GOT3 (cell line): ENCODE measurements around the gene RAPGEF1.

ENCODE experiments used
- DNase-seq: peaks from one replicate; lab custom pipeline; 2025; ENCODE audit warnings: mixed read lengths; lab: John Stamatoyannopoulos, UW

RAPGEF1 gene

DNA sequence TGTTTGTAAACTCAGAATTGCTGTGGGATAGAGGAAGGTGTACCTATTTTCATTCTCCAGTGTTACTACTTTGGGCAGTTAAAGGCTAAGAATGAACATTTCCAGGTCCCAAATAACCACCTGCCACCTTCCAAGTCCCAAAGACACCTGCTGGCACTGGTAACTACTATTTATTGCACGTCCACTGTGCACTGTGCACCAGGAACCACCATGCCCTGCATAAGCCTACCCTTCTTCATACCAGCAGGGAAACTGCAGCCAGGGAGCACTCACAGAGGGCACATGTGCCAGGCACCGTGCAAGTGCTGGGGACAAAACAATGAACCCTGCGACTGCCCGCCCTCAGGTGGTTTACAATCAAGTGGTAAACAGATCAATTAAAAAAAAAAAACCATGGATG is 34.9 kb downstream of the RAPGEF1 start:
- no peak for DNase-seq

DNA sequence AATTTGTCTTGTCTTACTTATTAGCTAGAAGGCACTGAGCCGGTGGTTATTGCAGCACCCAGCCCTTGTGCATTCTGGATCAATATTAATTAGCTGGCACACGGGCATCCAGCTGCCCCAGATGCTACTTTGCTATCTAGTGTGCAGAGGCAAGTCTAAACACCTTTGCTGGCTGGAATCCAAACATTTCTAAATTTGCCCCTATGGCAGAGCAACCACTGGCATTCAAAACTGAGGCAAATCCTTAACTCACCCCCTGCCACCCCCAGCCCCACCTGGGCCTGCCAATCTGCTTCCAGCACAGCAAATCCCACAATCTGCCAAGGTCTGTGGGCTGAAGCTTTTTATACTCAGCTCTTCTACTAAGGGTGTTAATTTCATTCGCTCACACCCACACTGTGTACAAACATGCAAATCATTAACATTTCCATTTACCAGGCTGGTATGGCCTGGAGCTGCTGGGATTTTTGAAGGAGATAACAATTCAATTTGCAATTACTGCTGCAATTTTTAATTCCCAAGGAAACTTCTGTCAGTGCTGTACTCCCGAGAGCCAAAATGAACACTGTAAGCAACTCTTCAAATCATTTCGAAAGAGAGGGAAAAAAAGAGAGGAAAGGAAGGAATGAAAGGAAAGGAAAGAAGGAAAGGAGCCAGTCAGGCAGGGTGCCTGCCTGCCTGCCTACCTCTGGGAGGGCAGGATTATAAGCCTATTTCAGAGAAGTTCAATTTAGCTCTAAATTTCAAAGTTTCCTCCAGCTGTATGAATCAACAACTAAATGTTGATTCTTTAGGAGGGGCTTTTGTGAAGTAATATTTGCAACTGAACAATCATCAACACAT is 35.5 kb downstream of the RAPGEF1 start:
- DNase-seq: no peak

DNA sequence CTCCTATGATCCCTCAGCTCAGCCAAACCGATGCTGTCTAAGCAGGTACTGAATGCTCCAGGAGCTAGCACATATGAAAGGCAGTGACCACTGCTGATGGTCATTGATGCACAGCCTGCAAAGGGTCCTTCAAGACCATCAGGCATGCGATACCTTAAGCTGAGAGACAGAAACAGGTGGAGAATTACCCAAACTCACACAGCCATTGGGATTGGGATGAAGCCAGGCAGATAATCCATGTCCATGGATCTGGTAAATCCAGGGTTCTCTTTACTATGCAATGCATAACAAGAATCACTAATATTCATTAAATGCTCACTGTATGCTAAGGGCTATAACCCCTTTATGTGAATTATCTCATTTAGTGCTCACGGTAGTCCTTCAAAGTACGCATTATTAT is 36.2 kb downstream of the RAPGEF1 start:
- no peak for DNase-seq

DNA sequence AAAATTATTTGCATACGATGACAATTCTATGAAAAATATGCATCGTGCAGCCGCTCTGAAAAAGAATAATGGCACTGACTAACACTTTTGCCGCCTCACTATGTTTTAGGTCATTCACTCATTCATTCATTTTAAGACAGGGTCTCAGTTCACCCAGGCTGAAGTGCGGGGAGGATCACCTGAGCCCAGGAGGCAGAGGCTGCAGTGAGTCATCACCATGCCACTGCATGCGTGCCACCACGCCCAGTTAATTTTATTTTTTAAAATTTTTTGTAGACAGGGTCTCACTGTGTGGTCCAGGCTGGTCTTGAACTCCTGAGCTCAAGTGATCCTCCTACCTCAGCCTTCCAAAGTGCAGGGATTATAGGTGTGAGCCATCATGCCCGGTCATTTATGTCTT is 37.0 kb downstream of the RAPGEF1 start:
- no peak for DNase-seq

DNA sequence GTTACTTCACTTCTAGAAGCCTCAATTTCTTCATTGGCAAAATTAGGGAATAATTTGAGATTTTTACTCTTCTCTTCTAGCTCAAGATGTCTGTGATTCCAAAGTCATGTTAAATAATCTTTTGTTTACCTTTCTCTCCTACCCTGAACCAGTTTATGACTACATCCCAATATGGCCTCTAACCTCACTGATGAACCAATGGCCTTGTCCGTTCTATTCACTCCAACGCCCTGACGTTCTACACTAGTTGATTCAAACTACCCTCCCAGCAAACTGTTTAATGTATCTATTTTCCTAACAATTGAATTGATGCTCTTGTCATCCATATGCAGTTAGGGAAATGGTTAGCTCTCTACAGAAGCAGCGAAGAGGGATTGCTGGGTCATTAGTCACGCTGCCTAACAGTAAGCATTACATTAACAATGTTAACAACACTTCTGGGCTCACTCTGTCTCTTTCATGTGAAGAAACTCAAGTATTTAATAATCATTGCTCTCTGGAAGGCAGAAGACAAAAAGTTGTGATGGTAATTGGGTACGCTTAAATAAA is 38.0 kb downstream of the RAPGEF1 start:
- DNase-seq: no peak

DNA sequence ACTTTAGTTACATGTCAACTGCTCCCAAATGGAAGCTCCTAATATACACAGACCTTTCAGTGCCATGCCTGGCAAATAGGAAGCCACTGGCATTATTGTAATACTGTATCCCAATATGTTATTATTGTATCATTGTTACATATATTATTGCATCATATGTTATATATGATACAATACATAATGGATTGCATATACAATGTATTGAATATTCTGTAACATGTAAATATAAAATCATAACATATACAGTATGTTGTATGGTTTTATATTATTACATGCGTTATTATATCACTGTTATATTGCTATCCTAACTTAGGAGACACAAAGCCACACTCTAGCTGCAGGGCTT is 38.5 kb downstream of the RAPGEF1 start:
- no peak for DNase-seq

DNA sequence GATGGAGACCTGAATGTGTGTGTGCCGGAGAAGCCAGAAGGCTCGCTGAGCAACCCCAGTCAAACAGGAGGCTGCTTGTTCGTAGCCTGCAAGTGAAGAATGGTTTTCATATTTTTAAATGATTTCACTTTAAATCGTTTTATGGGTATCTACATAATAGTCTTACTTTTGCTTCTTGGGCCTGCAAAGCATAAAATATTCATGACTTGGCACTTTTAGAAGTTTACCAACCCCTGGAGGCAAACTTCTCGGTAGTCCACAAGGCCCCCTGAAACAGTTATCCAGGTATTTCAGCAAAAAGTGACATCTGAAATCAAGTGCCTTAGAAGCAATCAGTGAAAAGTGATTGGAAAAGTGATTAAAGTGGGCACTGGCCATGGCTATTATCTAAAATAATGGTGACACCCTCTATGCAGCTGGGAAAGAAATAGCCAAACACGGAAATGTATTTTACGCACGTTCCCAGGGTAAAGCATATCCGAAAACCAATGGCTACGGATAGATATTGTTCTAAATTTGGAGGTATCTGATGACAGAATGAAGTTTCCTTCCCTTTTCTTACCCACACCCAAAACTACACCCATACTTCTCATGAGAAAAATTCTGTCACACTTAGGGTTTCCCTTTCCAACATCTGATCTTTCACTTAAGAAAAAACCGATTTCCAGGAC is 39.0 kb downstream of the RAPGEF1 start:
- no peak for DNase-seq

DNA sequence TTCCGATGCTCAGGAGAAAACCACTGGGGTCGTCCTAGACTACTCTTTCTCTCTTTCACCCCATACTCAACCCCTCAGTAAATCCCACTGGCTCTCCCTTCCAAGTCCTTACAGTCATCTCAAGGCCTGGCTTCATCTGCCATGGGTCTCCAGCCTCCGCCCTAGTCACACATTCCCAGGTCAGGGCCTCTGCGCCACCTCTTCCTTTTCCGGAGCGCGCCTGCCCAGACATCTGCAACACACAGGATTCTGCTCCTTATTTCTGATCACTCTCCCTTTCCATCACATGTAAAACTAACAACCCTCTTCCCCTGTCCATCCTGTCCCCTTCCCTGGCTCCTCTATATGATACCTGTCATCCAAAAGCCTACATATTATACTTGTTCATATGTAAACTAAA is 39.8 kb downstream of the RAPGEF1 start:
- no peak for DNase-seq

DNA sequence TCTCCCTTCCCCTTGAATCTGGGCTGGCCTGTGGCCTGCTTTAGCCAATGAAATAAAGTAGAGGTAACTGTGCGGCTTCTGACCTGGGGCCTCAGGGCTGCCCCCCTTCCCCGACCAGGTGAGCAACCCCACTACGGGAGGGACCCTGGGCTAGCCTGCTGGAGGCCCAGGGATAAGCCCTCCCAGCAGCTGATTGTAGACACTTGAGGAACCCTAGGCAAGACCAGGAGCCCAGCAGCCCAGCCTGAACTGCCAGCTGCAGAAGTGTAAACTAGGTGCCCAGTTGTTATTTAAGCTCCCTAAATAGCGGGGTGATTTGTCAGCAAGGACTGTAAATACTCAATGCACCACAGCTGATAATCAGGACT is 41.3 kb downstream of the RAPGEF1 start:
- no peak for DNase-seq

DNA sequence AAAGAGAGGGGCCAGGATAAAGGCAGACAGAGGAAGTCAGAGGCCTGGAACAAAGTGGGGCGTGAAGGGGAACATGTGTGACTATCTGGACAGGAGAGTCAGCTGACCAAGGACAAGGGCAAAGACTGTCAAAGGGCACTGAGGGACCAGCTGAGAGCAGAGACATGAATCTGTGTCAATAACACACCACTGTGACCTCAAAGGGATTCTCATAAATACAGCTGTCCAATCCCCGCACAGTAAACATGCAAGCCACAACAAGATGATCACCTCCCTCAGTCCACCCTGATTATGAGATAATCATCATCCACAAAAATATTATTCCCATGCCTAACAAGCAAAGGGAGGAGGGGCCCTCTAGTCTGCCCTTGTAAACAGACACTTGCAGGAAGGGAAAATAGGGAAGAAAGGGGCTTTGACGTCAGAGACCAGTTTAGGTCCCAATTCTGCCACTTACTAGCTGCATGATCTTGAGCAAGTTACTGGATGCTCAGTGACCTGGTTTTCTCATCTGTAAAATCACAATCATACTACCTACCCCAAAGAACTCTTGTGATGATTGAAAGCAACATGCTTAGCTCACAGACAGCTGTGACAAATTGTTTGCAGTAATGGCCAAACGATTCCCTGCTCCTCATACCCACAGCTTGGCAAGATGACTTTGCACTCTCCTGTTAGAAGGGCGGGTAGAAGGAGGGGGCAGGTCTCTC is 41.8 kb downstream of the RAPGEF1 start:
- DNase-seq: no peak

DNA sequence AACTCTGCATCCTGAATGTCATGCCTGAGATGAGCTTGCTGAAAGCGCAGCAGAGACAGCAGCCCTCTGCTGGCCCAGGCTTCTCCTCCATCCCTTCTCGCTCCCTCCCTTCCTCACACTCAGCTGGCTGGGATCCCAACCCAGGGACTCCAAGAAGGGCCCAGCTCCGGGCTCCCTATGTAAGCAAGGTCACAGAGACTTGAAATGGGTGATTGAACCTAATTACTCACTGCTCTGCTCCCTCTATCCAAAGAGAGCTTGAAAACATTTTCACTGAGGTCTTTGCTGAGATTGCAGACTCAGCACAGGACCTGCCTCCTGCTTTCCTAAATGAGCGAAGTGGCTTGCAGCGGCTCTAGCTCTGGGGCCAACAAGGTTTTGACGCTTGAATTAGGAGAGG is 42.8 kb downstream of the RAPGEF1 start:
- DNase-seq: no peak

DNA sequence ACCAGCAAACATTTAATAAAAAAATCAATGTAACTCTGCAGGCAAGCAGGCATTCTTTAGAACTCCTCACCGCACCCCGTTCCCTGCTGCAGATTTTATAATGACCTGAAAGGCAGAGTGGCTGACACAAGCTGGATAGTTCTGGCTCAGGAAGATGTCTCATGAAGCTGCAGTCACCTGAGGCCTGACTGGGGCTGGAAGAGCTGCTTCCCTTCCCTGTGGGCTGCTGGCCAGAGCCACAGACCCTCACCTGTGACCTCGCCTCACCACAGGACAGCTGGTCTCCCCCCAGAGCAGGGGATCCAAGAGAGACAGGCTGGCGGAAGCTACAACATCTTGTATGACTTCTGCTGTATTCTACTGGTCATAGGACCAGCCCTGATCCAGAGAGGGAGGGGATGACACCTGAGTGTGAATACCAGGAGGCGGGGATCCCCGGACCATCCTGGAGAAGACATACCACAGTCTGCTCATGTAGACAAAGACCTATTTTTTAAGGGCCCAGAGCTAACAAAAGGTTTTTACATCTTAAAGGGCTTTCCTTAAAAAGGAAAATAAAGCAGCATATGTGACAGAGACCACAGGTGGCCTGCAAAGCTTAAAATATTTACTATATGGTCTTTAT is 43.9 kb downstream of the RAPGEF1 start:
- DNase-seq: no peak

DNA sequence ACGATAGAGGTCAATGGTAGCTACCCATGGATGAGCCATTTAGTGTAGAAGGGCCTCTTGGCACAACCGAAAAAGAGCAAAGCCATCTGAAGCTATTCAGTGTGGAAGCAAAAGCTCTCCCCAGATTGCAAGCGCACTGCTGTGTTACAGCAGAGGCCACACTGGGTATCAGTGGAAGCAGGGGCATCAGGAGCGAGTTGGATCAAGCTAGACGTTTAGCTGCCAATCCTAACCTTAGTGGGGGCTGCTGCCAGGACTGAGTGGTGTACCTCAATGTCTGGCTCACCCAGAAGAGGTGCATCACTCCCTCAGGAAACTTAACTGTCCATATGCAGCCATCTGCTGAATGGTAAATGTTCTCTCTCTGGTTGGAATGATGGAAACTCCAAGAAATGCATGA is 44.5 kb downstream of the RAPGEF1 start:
- no peak for DNase-seq

DNA sequence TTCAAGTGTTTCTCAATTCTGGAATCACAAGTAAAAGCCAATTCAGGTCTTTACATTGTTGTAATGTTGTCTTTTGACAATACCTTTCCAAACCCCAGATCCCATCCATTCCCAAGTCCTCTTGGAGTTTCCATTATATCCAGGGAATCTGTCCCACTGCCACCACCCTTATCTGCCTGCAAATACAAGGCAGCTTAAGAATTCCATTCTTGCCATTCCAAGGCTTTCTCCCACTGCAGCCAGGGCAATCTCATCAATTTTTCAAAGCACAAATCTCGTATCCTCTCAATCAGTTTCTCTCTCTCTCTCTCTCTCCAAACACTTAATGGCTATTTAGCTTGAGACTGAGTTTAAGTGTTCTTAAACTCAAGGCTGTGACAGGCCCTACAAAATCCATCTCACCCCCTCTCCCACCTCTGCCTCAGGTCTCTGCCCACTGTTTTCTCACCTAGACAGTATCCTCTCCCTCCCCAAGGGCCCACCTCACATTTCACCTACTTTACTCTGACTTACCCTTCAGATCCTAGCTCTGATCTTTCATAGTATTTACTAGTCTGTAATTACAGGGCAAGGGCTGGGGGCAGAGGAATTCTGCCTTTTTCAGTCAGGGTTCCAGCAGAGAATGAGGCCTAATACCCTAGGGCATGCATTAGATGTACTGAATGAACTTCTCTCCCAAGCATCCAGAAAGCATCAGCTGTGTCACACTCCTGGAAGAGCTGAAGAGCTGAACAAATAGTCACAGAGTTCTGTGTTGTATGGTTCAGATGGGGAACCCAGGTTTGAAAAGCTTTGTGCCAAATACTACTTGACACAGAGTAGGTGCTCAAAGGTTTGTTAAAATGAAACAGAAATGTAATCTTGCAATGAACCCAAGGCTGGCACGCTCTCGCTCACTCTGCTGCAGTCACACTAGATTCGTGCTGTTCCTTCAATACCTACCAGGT is 46.0 kb downstream of the RAPGEF1 start:
- DNase-seq: no peak

DNA sequence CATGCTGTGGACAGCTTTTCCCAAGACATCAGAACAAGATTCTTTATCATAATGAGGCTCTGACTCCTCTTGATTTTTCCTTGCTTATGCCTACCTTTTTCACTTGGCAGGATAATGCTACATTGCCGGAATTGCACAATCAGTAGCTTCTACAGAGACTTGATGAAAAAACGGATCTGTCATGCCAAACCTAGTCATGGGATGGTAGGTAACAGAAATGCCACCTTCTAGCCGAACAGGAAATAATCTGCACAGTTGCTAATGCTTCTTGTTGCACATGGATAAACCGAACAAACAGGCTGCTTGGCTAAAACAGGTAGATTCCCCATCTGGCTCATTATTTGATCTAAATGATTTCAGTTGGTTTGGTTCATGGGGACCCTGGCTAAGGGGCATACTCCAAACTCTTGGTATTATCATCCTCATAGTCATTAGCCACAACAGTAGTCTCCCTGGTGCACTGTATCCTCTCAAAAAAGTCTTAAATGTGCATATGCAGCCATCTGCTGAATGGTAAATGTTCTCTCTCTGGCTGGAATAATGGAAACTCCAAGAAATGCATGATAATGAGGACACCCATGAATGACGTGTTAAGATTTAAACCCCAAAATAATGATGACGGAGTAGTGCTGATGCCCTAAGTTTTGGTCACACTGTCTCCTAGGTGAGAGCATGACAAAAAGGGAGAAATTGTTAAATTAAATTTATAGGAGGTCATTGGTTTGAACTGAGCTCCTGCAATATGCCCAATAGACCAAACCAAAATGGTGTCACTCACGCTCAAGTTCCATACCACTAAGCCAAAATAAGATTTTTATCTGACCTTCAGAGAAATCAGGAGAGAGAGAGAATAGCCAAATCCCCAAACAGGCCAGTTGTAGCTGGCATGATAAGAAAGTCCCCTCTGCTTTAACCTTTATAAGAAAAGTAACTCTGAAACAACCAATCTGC is 47.0 kb downstream of the RAPGEF1 start:
- no peak for DNase-seq

DNA sequence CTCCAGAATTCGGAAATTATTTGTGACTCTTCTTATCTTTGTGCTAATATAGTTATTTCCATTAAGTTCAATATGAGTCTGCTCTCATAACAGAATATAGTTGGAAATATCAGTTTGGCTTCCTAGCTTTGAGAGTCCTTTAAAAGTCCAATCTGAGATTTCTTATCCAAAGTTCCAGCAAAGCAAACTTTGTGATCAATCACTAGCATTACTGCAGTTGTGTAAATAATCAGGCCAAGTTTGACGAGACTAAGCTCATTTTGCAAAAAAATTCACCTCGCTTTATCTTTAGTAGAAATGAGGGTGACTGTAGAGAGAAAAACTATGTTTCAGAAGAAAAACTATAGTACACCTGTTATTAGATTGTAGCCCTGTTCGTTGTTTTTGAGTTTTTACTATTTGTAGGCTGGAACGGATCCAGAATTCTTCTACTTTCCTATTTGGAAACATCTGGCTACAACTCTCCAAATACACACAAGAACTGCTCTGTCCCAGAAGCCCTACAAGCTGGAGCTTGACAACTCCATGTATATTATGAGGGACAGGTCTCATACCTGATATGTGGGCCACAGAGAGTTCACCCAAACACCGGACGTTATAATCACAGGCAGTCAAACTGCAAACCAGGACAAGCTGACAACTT is 47.8 kb downstream of the RAPGEF1 start:
- no peak for DNase-seq

DNA sequence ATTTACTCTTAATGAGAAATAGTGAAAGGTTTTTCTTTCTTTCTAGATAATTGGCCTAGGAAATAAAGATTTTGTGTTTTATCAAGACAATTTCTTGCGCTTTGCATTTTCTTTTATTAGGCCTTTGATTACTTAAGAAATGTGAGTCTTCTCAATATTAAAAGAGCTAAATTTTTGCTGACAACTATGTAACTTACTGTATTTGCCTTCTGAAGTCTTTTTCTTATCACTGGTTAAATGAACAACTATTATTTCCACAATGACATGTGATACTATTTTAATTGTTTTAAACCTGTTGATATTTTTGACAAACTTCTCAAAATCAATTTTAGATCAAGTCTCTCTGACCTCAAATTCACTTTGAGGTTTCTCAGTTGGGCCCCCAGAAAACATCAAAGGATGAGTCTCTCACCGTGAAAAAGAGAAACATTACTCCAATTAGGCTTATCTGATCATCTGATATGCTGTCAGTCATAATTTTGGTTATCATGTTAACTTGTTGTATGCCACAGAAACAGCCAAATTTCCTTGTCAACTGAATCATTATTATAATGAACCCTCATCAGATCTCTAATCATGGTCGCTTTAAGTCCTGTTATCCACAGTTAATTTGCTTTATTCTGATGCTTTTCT is 48.8 kb downstream of the RAPGEF1 start:
- DNase-seq: no peak

DNA sequence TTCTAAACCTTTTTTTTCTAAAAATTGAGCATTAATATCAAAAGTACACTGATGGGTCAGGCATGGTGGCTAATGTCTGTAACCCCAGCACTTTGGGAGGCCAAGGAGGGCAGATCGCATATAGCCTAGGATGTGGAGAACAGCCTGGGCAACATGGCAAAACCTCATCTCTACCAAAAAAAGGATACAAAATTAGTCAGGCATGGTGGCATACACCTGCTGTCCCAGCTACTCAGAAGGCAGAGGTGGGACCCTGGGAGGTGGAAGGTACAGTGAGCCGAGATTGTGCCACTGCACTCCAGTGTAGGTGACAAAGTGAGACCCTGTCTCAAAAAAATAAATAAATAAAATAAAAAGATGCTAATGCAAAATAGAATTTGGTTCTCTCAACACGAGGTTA is 49.4 kb downstream of the RAPGEF1 start:
- no peak for DNase-seq

DNA sequence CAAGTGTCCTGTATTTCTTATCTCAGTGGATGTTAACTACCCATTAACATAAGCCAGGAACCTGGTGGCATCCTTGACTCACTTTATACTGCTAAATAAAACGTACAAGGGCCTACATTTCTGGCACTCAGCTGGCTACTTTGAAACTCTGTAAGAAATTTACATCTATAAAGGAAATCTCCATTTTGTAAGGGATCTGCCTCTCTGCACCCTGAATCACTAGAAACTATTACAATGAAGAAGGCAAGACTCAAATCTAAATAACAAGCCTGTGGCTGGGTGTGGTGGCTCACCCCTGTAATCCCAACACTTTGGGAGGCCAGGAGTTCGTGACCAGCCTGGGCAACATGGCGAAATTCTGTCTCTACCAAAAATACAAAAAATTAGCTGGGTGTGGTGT is 51.5 kb downstream of the RAPGEF1 start:
- no peak for DNase-seq
